ENCODE data around the gene RSAD1. TPM values are rescaled to one million over a fixed set of nuclear protein-coding genes. Genes with fewer than 3 reads are reported as not detected.

The RSAD1 gene
- 9.7 and 12.9 TPM in 2 replicates for total RNA-seq (ENCODE audit: low replicate concordance)

DNA sequence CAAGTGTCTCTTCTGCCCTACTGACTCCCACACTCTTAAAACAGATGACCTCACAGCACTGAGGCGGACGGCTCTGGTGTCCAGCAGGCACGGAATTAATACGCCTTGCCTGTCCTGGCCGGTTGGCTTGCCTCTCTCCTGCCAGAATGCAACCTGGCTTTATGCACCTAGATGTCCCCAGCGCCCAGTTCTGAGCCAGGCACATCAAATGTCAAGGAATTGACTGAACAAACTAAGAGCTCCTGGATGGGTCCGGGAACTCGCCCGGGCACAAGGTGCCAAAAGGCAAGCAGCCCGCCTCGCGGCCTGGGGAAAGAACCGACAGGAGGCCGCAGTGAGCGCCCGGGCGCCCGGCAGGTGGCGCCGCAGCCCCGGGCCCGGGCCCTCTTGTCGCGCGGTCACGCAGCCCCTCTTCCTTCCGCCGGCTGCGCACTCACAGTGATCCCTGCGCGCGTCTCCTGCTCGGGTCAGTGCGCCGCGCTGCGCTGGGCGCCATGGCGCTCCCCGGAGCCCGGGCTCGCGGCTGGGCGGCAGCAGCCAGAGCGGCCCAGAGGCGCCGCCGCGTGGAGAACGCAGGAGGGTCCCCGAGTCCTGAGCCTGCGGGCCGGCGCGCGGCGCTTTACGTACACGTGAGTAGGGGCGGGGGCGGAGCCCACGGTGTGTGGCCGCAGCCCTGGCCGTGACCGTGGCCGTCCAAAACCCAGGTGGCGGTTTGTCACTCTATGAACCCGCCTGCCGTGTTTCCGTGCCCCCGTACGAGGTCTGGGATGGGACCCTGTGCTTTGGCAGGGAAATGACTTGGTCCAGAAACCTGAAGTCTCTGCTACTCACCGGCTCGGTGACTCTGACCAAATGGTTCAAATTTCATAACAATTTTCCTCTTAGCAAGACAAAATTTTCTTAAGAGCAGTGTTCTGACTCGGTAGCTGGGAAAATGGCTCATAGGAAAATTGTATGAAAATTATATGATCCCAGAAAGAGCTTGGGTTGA, at the start of gene RSAD1:
RSAD1 (plus strand) TSS at position 470 of the 991 bp plus-strand sequence; CDS start at position 495, 25 bp downstream.
- H4K20me1 ChIP-seq (ENCODE audit: low read depth) = peaks cover 5% of the 10 kb centered on the region
- peaks cover 16% of the 10 kb centered on the region for H3K4me1 Mint-ChIP-seq
- H3K9me3 Mint-ChIP-seq = no peaks in the 10 kb centered on the region
- H3K27me3 Mint-ChIP-seq (ENCODE audit: insufficient read depth, low read depth) = peaks cover 13% of the 10 kb centered on the region
- H3K4me3 Mint-ChIP-seq = peak within 1 kb of the TSS; percentile 92
- peak; percentile 20 for TF ChIP-seq EZH2phosphoT487 (IDR thresholded peaks at IDR 0.05)
- TF ChIP-seq, protein P1, sequence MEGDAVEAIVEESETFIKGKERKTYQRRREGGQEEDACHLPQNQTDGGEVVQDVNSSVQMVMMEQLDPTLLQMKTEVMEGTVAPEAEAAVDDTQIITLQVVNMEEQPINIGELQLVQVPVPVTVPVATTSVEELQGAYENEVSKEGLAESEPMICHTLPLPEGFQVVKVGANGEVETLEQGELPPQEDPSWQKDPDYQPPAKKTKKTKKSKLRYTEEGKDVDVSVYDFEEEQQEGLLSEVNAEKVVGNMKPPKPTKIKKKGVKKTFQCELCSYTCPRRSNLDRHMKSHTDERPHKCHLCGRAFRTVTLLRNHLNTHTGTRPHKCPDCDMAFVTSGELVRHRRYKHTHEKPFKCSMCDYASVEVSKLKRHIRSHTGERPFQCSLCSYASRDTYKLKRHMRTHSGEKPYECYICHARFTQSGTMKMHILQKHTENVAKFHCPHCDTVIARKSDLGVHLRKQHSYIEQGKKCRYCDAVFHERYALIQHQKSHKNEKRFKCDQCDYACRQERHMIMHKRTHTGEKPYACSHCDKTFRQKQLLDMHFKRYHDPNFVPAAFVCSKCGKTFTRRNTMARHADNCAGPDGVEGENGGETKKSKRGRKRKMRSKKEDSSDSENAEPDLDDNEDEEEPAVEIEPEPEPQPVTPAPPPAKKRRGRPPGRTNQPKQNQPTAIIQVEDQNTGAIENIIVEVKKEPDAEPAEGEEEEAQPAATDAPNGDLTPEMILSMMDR (IDR thresholded peaks at IDR 0.05) = peak; percentile 80
- peak; percentile 26 for TF ChIP-seq EZH2 (IDR thresholded peaks at IDR 0.05)
- H2AFZ ChIP-seq (replicated peaks) = peak within 1 kb of the TSS; percentile 94
- peak within 1 kb of the TSS; percentile 91 for H3K4me2 ChIP-seq
- H3K27ac Mint-ChIP-seq = no peak within 1 kb of the TSS
- H3K36me3 ChIP-seq = no peaks in the 10 kb centered on the region
- peaks cover 48% of the 10 kb centered on the region for H3K27me3 ChIP-seq
- peak within 1 kb of the TSS; percentile 65 for H3K4me3 ChIP-seq
- peak; percentile 96 for DNase-seq (ENCODE audit: low spot score)
- no peak within 1 kb of the TSS for H3K9ac ChIP-seq
- H3K27ac ChIP-seq = no peak within 1 kb of the TSS
- H3K79me2 ChIP-seq (ENCODE audit: low read depth) = no peaks in the 10 kb centered on the region
- peaks cover 36% of the 10 kb centered on the region for H3F3A ChIP-seq (ENCODE audit: low read depth)
- H3K9me3 ChIP-seq (ENCODE audit: low read depth) = no peaks in the 10 kb centered on the region
- H3K4me1 ChIP-seq = peaks cover 3% of the 10 kb centered on the region
- H3K36me3 Mint-ChIP-seq = no peaks in the 10 kb centered on the region

DNA sequence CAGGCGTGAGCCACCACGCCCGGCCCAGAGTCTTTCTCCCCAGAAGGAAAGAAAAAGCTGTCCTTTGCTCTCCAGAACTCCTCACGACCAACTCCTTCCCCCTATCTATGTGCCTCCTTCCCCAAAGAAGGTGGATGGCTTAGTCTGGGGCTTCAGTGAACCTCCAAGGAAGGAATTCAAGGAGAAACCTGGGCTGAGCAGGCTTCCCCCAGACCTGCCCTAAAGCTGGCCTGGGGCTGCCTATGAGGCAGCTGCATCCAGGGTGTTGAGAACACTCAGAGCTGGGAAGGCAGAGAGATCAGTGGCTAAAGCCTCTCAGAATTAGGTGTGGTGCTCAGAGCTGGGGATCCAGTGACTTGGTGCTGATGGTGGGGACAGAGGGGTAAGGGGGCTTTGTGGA, 48.9 kb upstream of the RSAD1 start:
- Histone ChIP-seq H3K79me2 (ENCODE audit: low read depth) (no peaks in the 10 kb centered on the region), H3K27me3 (peaks cover 11% of the 10 kb centered on the region), H2AFZ (replicated peaks) (no peak overlapping the region), H3K9me3 (ENCODE audit: low read depth) (no peaks in the 10 kb centered on the region), H3K9ac (no peak overlapping the region), H3F3A (ENCODE audit: low read depth) (peaks cover 17% of the 10 kb centered on the region), H4K20me1 (ENCODE audit: low read depth) (no peaks in the 10 kb centered on the region), H3K4me1 (peaks cover 13% of the 10 kb centered on the region), H3K36me3 (no peaks in the 10 kb centered on the region), H3K4me2 (no peak overlapping the region), H3K27ac (no peak overlapping the region), H3K4me3 (no peak overlapping the region)
- Mint-ChIP-seq H3K27me3 (ENCODE audit: insufficient read depth, low read depth) (no peaks in the 10 kb centered on the region), H3K4me3 (no peak overlapping the region), H3K36me3 (no peaks in the 10 kb centered on the region), H3K9me3 (no peaks in the 10 kb centered on the region), H3K27ac (no peak overlapping the region), H3K4me1 (peaks cover 27% of the 10 kb centered on the region)
- TF ChIP-seq EZH2 (IDR thresholded peaks at IDR 0.05) (no peak), EZH2phosphoT487 (IDR thresholded peaks at IDR 0.05) (no peak)
- TF ChIP-seq, protein P1 (IDR thresholded peaks at IDR 0.05) = no peak
- no peak for DNase-seq (ENCODE audit: low spot score)

DNA sequence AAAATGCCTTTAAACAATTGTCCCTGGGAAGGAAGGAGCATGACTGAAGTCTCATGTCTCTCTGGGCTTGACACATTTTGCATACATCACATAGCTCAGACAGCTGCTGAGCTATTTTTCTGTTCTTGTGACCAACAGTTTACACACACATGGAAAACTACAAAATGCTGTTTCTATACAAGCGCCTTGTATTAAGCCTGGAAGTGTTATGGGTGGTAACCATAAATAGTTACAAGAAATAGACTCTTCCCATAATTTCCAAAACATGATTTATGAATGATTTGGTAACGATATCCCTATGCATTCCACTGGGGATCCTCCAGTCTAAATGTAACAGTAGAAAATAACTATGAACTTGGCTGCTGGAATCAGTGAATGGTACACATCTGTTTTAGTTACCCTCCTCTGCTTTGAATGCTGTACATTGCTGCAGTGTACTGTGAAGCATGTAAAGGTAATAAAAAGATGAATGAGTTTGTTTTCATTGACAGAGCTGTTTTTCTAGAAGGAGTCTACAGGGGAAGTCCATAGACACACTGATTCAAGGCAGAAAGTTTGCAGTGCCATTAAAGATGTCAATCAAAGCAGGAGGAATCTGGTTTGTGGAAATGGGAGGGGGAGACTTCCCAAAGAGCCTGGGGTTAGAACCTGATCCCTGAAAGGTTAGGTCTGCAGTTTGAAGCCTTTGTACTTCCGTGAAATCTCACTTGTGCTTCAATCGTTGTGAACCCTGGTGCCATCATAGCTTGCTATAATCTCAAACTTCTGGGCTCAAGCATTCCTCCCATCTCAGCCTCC, 47.6 kb upstream of the RSAD1 start:
- H3K79me2 ChIP-seq (ENCODE audit: low read depth) = no peaks in the 10 kb centered on the region
- H3K36me3 Mint-ChIP-seq = no peaks in the 10 kb centered on the region
- no peak overlapping the region for H3K4me3 Mint-ChIP-seq
- H2AFZ ChIP-seq (replicated peaks) = no peak overlapping the region
- H3K27me3 ChIP-seq = no peaks in the 10 kb centered on the region
- H3K27me3 Mint-ChIP-seq (ENCODE audit: insufficient read depth, low read depth) = no peaks in the 10 kb centered on the region
- no peaks in the 10 kb centered on the region for H4K20me1 ChIP-seq (ENCODE audit: low read depth)
- H3K9me3 ChIP-seq (ENCODE audit: low read depth) = no peaks in the 10 kb centered on the region
- H3K4me1 Mint-ChIP-seq = peaks cover 24% of the 10 kb centered on the region
- no peak overlapping the region for H3K27ac Mint-ChIP-seq
- H3K4me3 ChIP-seq = no peak overlapping the region
- H3K4me1 ChIP-seq = peaks cover 8% of the 10 kb centered on the region
- H3F3A ChIP-seq (ENCODE audit: low read depth) = peaks cover 10% of the 10 kb centered on the region
- no peak for DNase-seq (ENCODE audit: low spot score)
- TF ChIP-seq EZH2 (IDR thresholded peaks at IDR 0.05) (no peak), EZH2phosphoT487 (IDR thresholded peaks at IDR 0.05) (no peak)
- TF ChIP-seq, protein P1 (IDR thresholded peaks at IDR 0.05) = no peak
- H3K27ac ChIP-seq = no peak overlapping the region
- H3K36me3 ChIP-seq = no peaks in the 10 kb centered on the region
- H3K9ac ChIP-seq = no peak overlapping the region
- H3K4me2 ChIP-seq = no peak overlapping the region
- H3K9me3 Mint-ChIP-seq = no peaks in the 10 kb centered on the region

All from neural progenitor cell (in vitro differentiated cells).